Left cardiac atrium (tissue), 4 donors: ENCODE measurements around the gene PPM1G. TPM values are rescaled to one million over a fixed set of nuclear protein-coding genes. Genes with fewer than 3 reads are reported as not detected.
"Not testable (repeated sequence)": the region's sequence is repeated elsewhere in the genome, so short reads cannot be mapped to it uniquely, and the experiment has no call there.

Experiments used
- ATAC-seq, 2 donors: fragments of 200-7000 bp; cut with Tn5 transposase; one replicate each; pipeline ENCODE4 v1.9.1; 2020; ENCODE audit warnings: mild to moderate bottlenecking in 2 of 2, moderate library complexity in 2 of 2
- DNase-seq: peaks from one replicate; pipeline ENCODE4 v3.0.0-alpha.2; 2020
- intact Hi-C, 2 donors: fragments of 100-400 bp; cut with DNase I; formaldehyde crosslinking; loops; one replicate each; pipeline versions ENCODE4 v1.14.1 to v1.15.1; 2022 to 2023
- total RNA-seq, 2 donors: library from RNA; stranded (reverse); fragmentation: NEBNext Ultra II Directional; extraction: Animal tissue kit (Norgen Biotek cat#: 25700); gene quantifications; one replicate each; pipeline ENCODE4 v1.2.1, GENCODE V29; 2021
- donor health status: DM: no; HTN: yes; CAD: no.
- donor health status: DM: no; HTN: yes; CAD: no; lungs with severe emphysema.
- donor health status: DM: yes; HTN: yes; CAD: no.
- donor health status: Dilated cardiomyopathy.

The PPM1G gene
- total RNA-seq, 2 donors from 2014 or later = 35.2 to 42.1 TPM

GRCh38 chr2:27353762-27354596, 55.4 kb downstream of the PPM1G start:
- DNase-seq = no peak
- ATAC-seq = no peak
- intact Hi-C loops = no loop called here

- intact Hi-C loops, ATAC-seq, DNase-seq: not testable (repeated sequence)
Observed at GRCh38 chr2:27353386-27353761, 56.0 kb downstream of the PPM1G start.

GRCh38 chr2:27351802-27352598, 57.4 kb downstream of the PPM1G start:
- intact Hi-C loops = no loop called here
- DNase-seq = no peak
- no peak for ATAC-seq

GRCh38 chr2:27350106-27350693, 59.2 kb downstream of the PPM1G start:
- no peak for DNase-seq

GRCh38 chr2:27347641-27348040, 61.8 kb downstream of the PPM1G start:
- ATAC-seq (no peak), DNase-seq (no peak)
- intact Hi-C loops = no loop called here

More at GRCh38 chr2:27350106-27350693, 59.2 kb downstream of the PPM1G start:
- no peak for ATAC-seq
- intact Hi-C loops = no loop called here

GRCh38 chr2:27336173-27336572, 73.2 kb downstream of the PPM1G start:
- intact Hi-C loops = no loop called here
- ATAC-seq (no peak), DNase-seq (no peak)

- intact Hi-C loops = no loop called here
- DNase-seq = no peak
- ATAC-seq = no peak
Observed at GRCh38 chr2:27335311-27335710, 74.1 kb downstream of the PPM1G start.

Other genes starting within 250 kb of the PPM1G start
- 100 to 1,000 TPM; 106 to 125 TPM for gene ATRAID, start 197.6 kb downstream of the PPM1G start, total RNA-seq
- gene SLC5A6, start 197.3 kb downstream of the PPM1G start, total RNA-seq = 10 to 100 TPM; 20.0 to 21.4 TPM
- gene CAD, start 192.2 kb downstream of the PPM1G start, total RNA-seq = 10 to 100 TPM; 12.7 to 15.2 TPM
- gene SLC30A3, start 146.5 kb downstream of the PPM1G start, total RNA-seq = 1 to 10 TPM; 4.8 to 5.7 TPM
- gene DNAJC5G, start 134.2 kb downstream of the PPM1G start, total RNA-seq = under 1 TPM; 0.41 to 0.71 TPM
- 100 to 1,000 TPM in 1 of 2 donors, 10 to 100 TPM in 1; 92.1 to 105 TPM for gene TRIM54, start 127.2 kb downstream of the PPM1G start, total RNA-seq
- 1 to 10 TPM; 1.2 to 1.6 TPM for gene UCN, start 101.1 kb downstream of the PPM1G start, total RNA-seq
- gene MPV17, start 86.5 kb downstream of the PPM1G start, total RNA-seq = 10 to 100 TPM; 52.7 to 60.9 TPM
- gene GTF3C2, start 52.8 kb downstream of the PPM1G start, total RNA-seq = 10 to 100 TPM; 17.7 to 29.1 TPM
- 10 to 100 TPM; 32.1 to 40.0 TPM for gene EIF2B4, start 39.3 kb downstream of the PPM1G start, total RNA-seq
- 10 to 100 TPM; 61.4 to 74.3 TPM for gene SNX17, start 39.0 kb downstream of the PPM1G start, total RNA-seq
- 10 to 100 TPM in 1 of 2 donors, 1 to 10 TPM in 1; 9.4 to 11.9 TPM for gene ZNF513, start 28.9 kb downstream of the PPM1G start, total RNA-seq
- gene NRBP1, start 19.0 kb upstream of the PPM1G start, total RNA-seq = 10 to 100 TPM; 50.5 to 58.7 TPM
- gene KRTCAP3, start 32.8 kb upstream of the PPM1G start, total RNA-seq = not detected
- gene IFT172, start 80.2 kb upstream of the PPM1G start, total RNA-seq = 10 to 100 TPM; 19.0 to 20.5 TPM
- 10 to 100 TPM; 16.5 to 32.5 TPM for gene FNDC4, start 85.6 kb upstream of the PPM1G start, total RNA-seq
- gene GCKR, start 87.2 kb upstream of the PPM1G start, total RNA-seq = 1 to 10 TPM; 1.1 to 1.2 TPM
- gene ZNF512, start 173.5 kb upstream of the PPM1G start, total RNA-seq = 10 to 100 TPM; 20.0 to 20.8 TPM
- gene CCDC121, start 219.4 kb upstream of the PPM1G start, total RNA-seq = 1 to 10 TPM; 3.6 to 5.4 TPM
- gene GPN1, start 219.5 kb upstream of the PPM1G start, total RNA-seq = 10 to 100 TPM; 19.7 to 20.6 TPM